Measurements from ENCODE around the gene JUN.

The JUN gene

GRCh38 chr1:58783993-58784757 lies at the start of gene JUN:
Gene JUN, minus strand, starts transcription at chr1:58784047. Its CDS starts 977 bp downstream, at chr1:58783070.
- DNase-seq = peak; percentile 100

GRCh38 chr1:58833166-58833565 lies 49.3 kb upstream of the JUN start:
- no peak for DNase-seq

GRCh38 chr1:58830291-58830690 lies 46.4 kb upstream of the JUN start:
- no peak for DNase-seq

- no peak for DNase-seq
Observed at GRCh38 chr1:58829866-58830265, 46.0 kb upstream of the JUN start.

- no peak for DNase-seq
Observed at GRCh38 chr1:58827298-58827697, 43.5 kb upstream of the JUN start.

- DNase-seq = no peak
Observed at GRCh38 chr1:58824753-58825389, 41.0 kb upstream of the JUN start.

GRCh38 chr1:58823481-58824010 lies 39.7 kb upstream of the JUN start:
- DNase-seq = no peak

GRCh38 chr1:58821309-58821708 lies 37.5 kb upstream of the JUN start:
- no peak for DNase-seq

GRCh38 chr1:58818976-58819375 lies 35.1 kb upstream of the JUN start:
- no peak for DNase-seq

GRCh38 chr1:58818075-58818474 lies 34.2 kb upstream of the JUN start:
- DNase-seq = no peak

- peak; percentile 57 for DNase-seq
Observed at GRCh38 chr1:58816747-58817221, 32.9 kb upstream of the JUN start.

GRCh38 chr1:58816072-58816746 lies 32.4 kb upstream of the JUN start:
- DNase-seq = peak; percentile 82

GRCh38 chr1:58815686-58816071 lies 31.8 kb upstream of the JUN start:
- DNase-seq = no peak

- DNase-seq = no peak
Observed at GRCh38 chr1:58815069-58815685, 31.3 kb upstream of the JUN start.

GRCh38 chr1:58814251-58815068 lies 30.6 kb upstream of the JUN start:
- no peak for DNase-seq

GRCh38 chr1:58813801-58814200 lies 30.0 kb upstream of the JUN start:
- no peak for DNase-seq

GRCh38 chr1:58813361-58813760 lies 29.5 kb upstream of the JUN start:
- no peak for DNase-seq

- no peak for DNase-seq
Observed at GRCh38 chr1:58812926-58813325, 29.1 kb upstream of the JUN start.

- DNase-seq = no peak
Observed at GRCh38 chr1:58812468-58812867, 28.6 kb upstream of the JUN start.

- DNase-seq = no peak
Observed at GRCh38 chr1:58811303-58811702, 27.5 kb upstream of the JUN start.

- no peak for DNase-seq
Observed at GRCh38 chr1:58809325-58810010, 25.6 kb upstream of the JUN start.

- no peak for DNase-seq
Observed at GRCh38 chr1:58808077-58808476, 24.2 kb upstream of the JUN start.

Measured in midbrain (tissue), 1 donor.